Body of pancreas (tissue), 4 donors: ENCODE measurements around the gene SNX32.

Source experiments
- POLR2A ChIP-seq, 3 donors: fragments of 450-650 bp; IDR thresholded peaks; one replicate each; pipeline ENCODE4 v1.6.1; 2016; ENCODE audit warnings: antibody characterized with exemption in 3 of 3, mild to moderate bottlenecking in 2 of 3
- TF ChIP-seq, protein P1 (sequence below), 7 experiments: fragments of 450-650 bp in 4 of 7; fragments of 200-600 bp in 3 of 7; sonication (generic) in 3 of 7; IDR thresholded peaks; one replicate each; pipeline ENCODE4 v1.5.1; 2016 to 2019; ENCODE audit warnings: antibody characterized with exemption in 7 of 7

GRCh38 chr11:65869643-65870306 lies 36.0 kb downstream of the SNX32 start:
- TF ChIP-seq, protein P1, sequence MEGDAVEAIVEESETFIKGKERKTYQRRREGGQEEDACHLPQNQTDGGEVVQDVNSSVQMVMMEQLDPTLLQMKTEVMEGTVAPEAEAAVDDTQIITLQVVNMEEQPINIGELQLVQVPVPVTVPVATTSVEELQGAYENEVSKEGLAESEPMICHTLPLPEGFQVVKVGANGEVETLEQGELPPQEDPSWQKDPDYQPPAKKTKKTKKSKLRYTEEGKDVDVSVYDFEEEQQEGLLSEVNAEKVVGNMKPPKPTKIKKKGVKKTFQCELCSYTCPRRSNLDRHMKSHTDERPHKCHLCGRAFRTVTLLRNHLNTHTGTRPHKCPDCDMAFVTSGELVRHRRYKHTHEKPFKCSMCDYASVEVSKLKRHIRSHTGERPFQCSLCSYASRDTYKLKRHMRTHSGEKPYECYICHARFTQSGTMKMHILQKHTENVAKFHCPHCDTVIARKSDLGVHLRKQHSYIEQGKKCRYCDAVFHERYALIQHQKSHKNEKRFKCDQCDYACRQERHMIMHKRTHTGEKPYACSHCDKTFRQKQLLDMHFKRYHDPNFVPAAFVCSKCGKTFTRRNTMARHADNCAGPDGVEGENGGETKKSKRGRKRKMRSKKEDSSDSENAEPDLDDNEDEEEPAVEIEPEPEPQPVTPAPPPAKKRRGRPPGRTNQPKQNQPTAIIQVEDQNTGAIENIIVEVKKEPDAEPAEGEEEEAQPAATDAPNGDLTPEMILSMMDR (IDR thresholded peaks at IDR 0.05), result no peak
- TF ChIP-seq POLR2A (IDR thresholded peaks at IDR 0.05), result no peak
